GM19452 (cell line): ENCODE results near the gene GGA3.
"Not testable (repeated sequence)": the region's sequence is repeated elsewhere in the genome, so short reads cannot be mapped to it uniquely, and the experiment has no call there.

Source experiments
- ATAC-seq: cut with Tn5 transposase; IDR thresholded peaks from one replicate; pipeline ENCODE4 v1.9.1; 2021; ENCODE audit not compliant: unreplicated experiment

The GGA3 gene

GRCh38 chr17:75225016-75225415 is 36.4 kb downstream of the GGA3 start:
- ATAC-seq = no peak

- ATAC-seq = no peak
Observed at GRCh38 chr17:75219815-75220214, 41.6 kb downstream of the GGA3 start.

- ATAC-seq = no peak
Observed at GRCh38 chr17:75218131-75218530, 43.3 kb downstream of the GGA3 start.

- no peak for ATAC-seq
Observed at GRCh38 chr17:75209061-75209460, 52.3 kb downstream of the GGA3 start.

- no peak for ATAC-seq
Observed at GRCh38 chr17:75208161-75208560, 53.2 kb downstream of the GGA3 start.

- ATAC-seq = no peak
Observed at GRCh38 chr17:75207760-75208159, 53.6 kb downstream of the GGA3 start.

GRCh38 chr17:75207050-75207407 is 54.4 kb downstream of the GGA3 start:
- ATAC-seq = not testable (repeated sequence)

GRCh38 chr17:75205793-75206163 is 55.6 kb downstream of the GGA3 start:
- ATAC-seq = peak; percentile 19

- peak; percentile 70 for ATAC-seq
Observed at GRCh38 chr17:75205037-75205792, 56.2 kb downstream of the GGA3 start, which contains the start of gene NUP85. TSS of gene NUP85 (plus strand) at chr17:75205679. CDS start at chr17:75205762, 83 bp downstream.

GRCh38 chr17:75199886-75200618 is 61.4 kb downstream of the GGA3 start:
- no peak for ATAC-seq

GRCh38 chr17:75194879-75195278 is 66.5 kb downstream of the GGA3 start:
- no peak for ATAC-seq

GRCh38 chr17:75191584-75191983 is 69.8 kb downstream of the GGA3 start:
- no peak for ATAC-seq

- ATAC-seq = no peak
Observed at GRCh38 chr17:75188614-75189013, 72.8 kb downstream of the GGA3 start.
